Bronchial epithelial cell (primary cell): ENCODE results near the gene MRPS12. TPM values are rescaled to one million over a fixed set of nuclear protein-coding genes. Genes with fewer than 3 reads are reported as not detected.
A peak's percentile ranks its signal among the peaks of the same experiment; 100 is the strongest.

ENCODE experiments used
- DNase-seq: peaks from one replicate; pipeline ENCODE4 v3.0.0-alpha.2; 2010; ENCODE audit warnings: low read depth
- FAIRE-seq: peaks from 2 replicates; lab custom pipeline; 2011; peaks lifted over from hg19 to GRCh38; lab: Jason Lieb, UNC
- H3K27me3 ChIP-seq: 2 replicates; pipeline ENCODE4 v1.5.1; 2011; ENCODE audit warnings: low read length; ENCODE audit not compliant: control insufficient read depth, insufficient read depth
- H3K36me3 ChIP-seq: 2 replicates; pipeline ENCODE4 v1.5.1; 2011; ENCODE audit warnings: low read length; ENCODE audit not compliant: control insufficient read depth, insufficient read depth
- H3K4me3 ChIP-seq: 2 replicates; pipeline ENCODE4 v1.5.1; 2011; ENCODE audit warnings: mild to moderate bottlenecking, low read depth, low read length, control low read depth
- CTCF ChIP-seq: IDR thresholded peaks from 2 replicates; pipeline ENCODE4 v1.5.1; 2011; ENCODE audit warnings: mild to moderate bottlenecking, moderate library complexity, low read length, control low read depth, inconsistent platforms; ENCODE audit not compliant: insufficient read depth, severe bottlenecking
- total RNA-seq: library from RNA; depleted of rRNA; stranded (reverse); fragments of >200 nt; gene quantifications from 2 replicates; pipeline ENCODE4 v1.2.1, GENCODE V29; 2014

MRPS12 gene
- total RNA-seq, 1 donor from 2014 or later: 62.4 TPM

- no peaks in the 10 kb centered on the region for H3K27me3 ChIP-seq
- no peaks in the 10 kb centered on the region for H3K36me3 ChIP-seq
- no peak for TF ChIP-seq CTCF
- FAIRE-seq (peak; percentile 32), DNase-seq (no peak)
- H3K4me3 ChIP-seq: no peak overlapping the region
Measured at GRCh38 chr19:38912600-38913514, 17.9 kb upstream of the MRPS12 start.

GRCh38 chr19:38913958-38914357, 16.8 kb upstream of the MRPS12 start:
- Histone ChIP-seq H3K36me3 (no peaks in the 10 kb centered on the region), H3K27me3 (no peaks in the 10 kb centered on the region), H3K4me3 (no peak overlapping the region)
- DNase-seq (no peak), FAIRE-seq (no peak)
- TF ChIP-seq CTCF: no peak

GRCh38 chr19:38915329-38916321, 15.1 kb upstream of the MRPS12 start:
- DNase-seq (no peak), FAIRE-seq (no peak)
- no peak for TF ChIP-seq CTCF
- H3K36me3 ChIP-seq: no peaks in the 10 kb centered on the region
- H3K27me3 ChIP-seq: no peaks in the 10 kb centered on the region
- H3K4me3 ChIP-seq: no peak overlapping the region

- no peak for DNase-seq
- Histone ChIP-seq H3K27me3 (no peaks in the 10 kb centered on the region), H3K36me3 (peaks cover 3% of the 10 kb centered on the region), H3K4me3 (no peak overlapping the region)
- FAIRE-seq: no peak
- TF ChIP-seq CTCF: no peak
Measured at GRCh38 chr19:38917516-38917915, 13.2 kb upstream of the MRPS12 start.

GRCh38 chr19:38917921-38918491, 12.7 kb upstream of the MRPS12 start:
- no peak overlapping the region for H3K4me3 ChIP-seq
- no peaks in the 10 kb centered on the region for H3K27me3 ChIP-seq
- DNase-seq: no peak
- H3K36me3 ChIP-seq: peaks cover 3% of the 10 kb centered on the region
- peak; percentile 46 for TF ChIP-seq CTCF
- no peak for FAIRE-seq
